Keratinocyte (primary cell): Measurements from ENCODE around the gene PPP2R1A. TPM values are rescaled to one million over a fixed set of nuclear protein-coding genes. Genes with fewer than 3 reads are reported as not detected.

Source experiments
- DNase-seq: peaks from one replicate; pipeline ENCODE4 v3.0.0-alpha.2; 2011; ENCODE audit warnings: low read depth, missing footprints, low spot score
- FAIRE-seq: peaks from 2 replicates; lab custom pipeline; 2011; peaks lifted over from hg19 to GRCh38; lab: Jason Lieb, UNC
- H2AFZ ChIP-seq: 2 replicates; pipeline ENCODE4 v1.6.0; 2012; ENCODE audit warnings: low read length, control low read depth, inconsistent platforms; ENCODE audit not compliant: control insufficient read depth
- H3K27ac ChIP-seq: 2 replicates; pipeline ENCODE4 v1.5.1; 2011; ENCODE audit warnings: low read length; ENCODE audit not compliant: control insufficient read depth, insufficient read depth
- H3K27me3 ChIP-seq: 3 replicates; pipeline ENCODE4 v1.6.0; 2011; ENCODE audit warnings: low read length; ENCODE audit not compliant: control insufficient read depth, insufficient read depth; ENCODE audit errors: extremely low read depth
- H3K36me3 ChIP-seq, 2 experiments: 2 replicates in 1 of 2; 3 replicates in 1 of 2; pipeline ENCODE4 v1.5.1; 2011; ENCODE audit warnings: low read length in 2 of 2, mild to moderate bottlenecking in 1 of 2; ENCODE audit not compliant: control insufficient read depth in 2 of 2, insufficient read depth in 2 of 2; ENCODE audit errors: extremely low read depth in 1 of 2
- H3K4me1 ChIP-seq: 3 replicates; pipeline ENCODE4 v1.5.1; 2011; ENCODE audit warnings: low read length; ENCODE audit not compliant: control insufficient read depth, insufficient read depth; ENCODE audit errors: extremely low read depth
- H3K4me2 ChIP-seq: 3 replicates; pipeline ENCODE4 v1.6.0; 2011; ENCODE audit warnings: low read depth, low read length; ENCODE audit not compliant: control insufficient read depth, insufficient read depth; ENCODE audit errors: extremely low read depth
- H3K4me3 ChIP-seq, 3 experiments: fragments of 200-600 bp in 1 of 3; sonication (generic) in 1 of 3; 2 replicates in 2 of 3; 3 replicates in 1 of 3; pipeline ENCODE4 v1.5.1; 2011 to 2016; ENCODE audit warnings: low read length in 3 of 3, mild to moderate bottlenecking in 3 of 3, control low read depth in 2 of 3, inconsistent platforms in 1 of 3, low read depth in 1 of 3, mixed read lengths in 1 of 3, mixed run types in 1 of 3, moderate library complexity in 1 of 3; ENCODE audit not compliant: control insufficient read depth in 2 of 3, insufficient read depth in 2 of 3; ENCODE audit errors: extremely low read depth in 1 of 3
- H3K79me2 ChIP-seq: 2 replicates; pipeline ENCODE4 v1.6.0; 2012; ENCODE audit warnings: low read length; ENCODE audit not compliant: control insufficient read depth, insufficient read depth
- H3K9ac ChIP-seq: 3 replicates; pipeline ENCODE4 v1.6.0; 2011; ENCODE audit warnings: low read length; ENCODE audit not compliant: control insufficient read depth, insufficient read depth; ENCODE audit errors: extremely low read depth
- H3K9me1 ChIP-seq: 3 replicates; pipeline ENCODE4 v1.6.0; 2011; ENCODE audit warnings: low read length; ENCODE audit not compliant: control insufficient read depth, insufficient read depth; ENCODE audit errors: extremely low read depth
- H3K9me3 ChIP-seq: 2 replicates; pipeline ENCODE4 v1.5.1; 2012; ENCODE audit warnings: low read depth, low read length; ENCODE audit not compliant: control insufficient read depth
- H4K20me1 ChIP-seq: 3 replicates; pipeline ENCODE4 v1.6.0; 2011; ENCODE audit warnings: low read length; ENCODE audit not compliant: control insufficient read depth, insufficient read depth; ENCODE audit errors: extremely low read depth
- CTCF ChIP-seq, 3 experiments: IDR thresholded peaks in 1 of 3; conservative IDR thresholded peaks in 1 of 3; optimal IDR thresholded peaks in 1 of 3; 2 replicates in 2 of 3; 3 replicates in 1 of 3; pipeline versions ENCODE3 to v1.5.1; 2011; ENCODE audit warnings: low read length in 3 of 3, mild to moderate bottlenecking in 3 of 3, moderate library complexity in 2 of 3, control low read depth in 1 of 3, inconsistent platforms in 1 of 3; ENCODE audit not compliant: insufficient read depth in 2 of 3; ENCODE audit errors: extremely low read depth in 1 of 3
- EZH2 ChIP-seq: IDR thresholded peaks from one replicate; pipeline ENCODE4 v1.6.1; 2012; ENCODE audit warnings: inconsistent platforms, mild to moderate bottlenecking, low read length, moderate library complexity
- dilution Hi-C: fragments of 300-500 bp; cut with MboI; formaldehyde crosslinking; loops from one replicate; pipeline ENCODE4 v1.7.0; 2020; ENCODE audit warnings: low sequenced_read_pairs; ENCODE audit not compliant: extremely low pct_ligation_motif_present
- polyA plus RNA-seq, 5 experiments: library from polyadenylated mRNA; depleted of rRNA in 3 of 5; stranded (reverse) in 3 of 5; stranded (forward) in 1 of 5; unstranded in 1 of 5; fragments of >200 nt; gene quantifications; 1 replicate in 1 of 5; 2 replicates in 3 of 5; 3 replicates in 1 of 5; pipeline versions ENCODE4 v1.2.1 to v1.2.3, GENCODE V29; 2011 to 2012; ENCODE audit warnings: missing spikeins in 2 of 5, low read depth in 1 of 5, low replicate concordance in 1 of 5

PPP2R1A gene
- polyA plus RNA-seq, 1 donor (not counting 4 experiments of a cell fraction or from before 2014, with no cell fraction given), result 130 TPM

- Histone ChIP-seq H3K4me2 (no peak overlapping the region), H3K36me3 (peaks cover 7 to 8% of the 10 kb centered on the region in 2 experiments)
Measured at GRCh38 chr19:52155596-52156359, 34.1 kb upstream of the PPP2R1A start.

GRCh38 chr19:52170304-52170703, 19.5 kb upstream of the PPP2R1A start:
- peaks cover 6% of the 10 kb centered on the region for H3K79me2 ChIP-seq
- no peaks in the 10 kb centered on the region for H3K9me3 ChIP-seq
- peaks cover 3% of the 10 kb centered on the region for H3K4me1 ChIP-seq
- H3K27me3 ChIP-seq, result no peaks in the 10 kb centered on the region
- no peaks in the 10 kb centered on the region for H3K9me1 ChIP-seq
- no peak overlapping the region for H3K27ac ChIP-seq
- peaks cover 4 to 8% of the 10 kb centered on the region in 2 experiments for H3K36me3 ChIP-seq
- TF ChIP-seq CTCF (optimal IDR thresholded peaks at IDR 0.05 in 1 of 3, IDR thresholded peaks at IDR 0.05 in 1 of 3, conservative IDR thresholded peaks at IDR 0.05 in 1 of 3; ENCODE audit: extremely low read depth in 1 of 3, insufficient read depth in 2 of 3, low read length in 3 of 3) (no peak), EZH2 (no peak)
- peak overlapping the region; percentile 94 for H3K4me2 ChIP-seq
- peak overlapping the region; percentile 97 for H2AFZ ChIP-seq
- FAIRE-seq (no peak), DNase-seq (no peak)
- peak overlapping the region; percentile 86 to 98 (median 97) for H3K4me3 ChIP-seq
- dilution Hi-C loops, result no loop called here
- no peaks in the 10 kb centered on the region for H4K20me1 ChIP-seq
- peak overlapping the region; percentile 93 for H3K9ac ChIP-seq

More at GRCh38 chr19:52155596-52156359, 34.1 kb upstream of the PPP2R1A start:
- Histone ChIP-seq H2AFZ (no peak overlapping the region), H3K27me3 (no peaks in the 10 kb centered on the region), H4K20me1 (no peaks in the 10 kb centered on the region), H3K27ac (no peak overlapping the region), H3K9me1 (no peaks in the 10 kb centered on the region), H3K4me1 (no peaks in the 10 kb centered on the region), H3K79me2 (no peaks in the 10 kb centered on the region), H3K4me3 (no peak overlapping the region), H3K9me3 (peaks cover 36% of the 10 kb centered on the region), H3K9ac (no peak overlapping the region)
- dilution Hi-C loops, result no loop called here
- FAIRE-seq (peak; percentile 51), DNase-seq (no peak)
- TF ChIP-seq CTCF (optimal IDR thresholded peaks at IDR 0.05 in 1 of 3, IDR thresholded peaks at IDR 0.05 in 1 of 3, conservative IDR thresholded peaks at IDR 0.05 in 1 of 3; ENCODE audit: extremely low read depth in 1 of 3, insufficient read depth in 2 of 3, low read length in 3 of 3) (no peak), EZH2 (no peak)
